HL-60 (cell line): ENCODE data around the gene FOXL2NB.
A peak's percentile ranks its signal among the peaks of the same experiment; 100 is the strongest.

Experiments used
- DNase-seq, 2 experiments: peaks; one replicate each; pipeline ENCODE4 v3.0.0-alpha.2; 2010 to 2020; ENCODE audit warnings: low read depth in 1 of 2, low spot score in 1 of 2
- H3K27ac ChIP-seq: fragments of 250-450 bp; sonication (Bioruptor Pico); replicated peaks from 2 replicates; pipeline ENCODE4 v1.5.1; 2020; ENCODE audit warnings: mild to moderate bottlenecking, moderate library complexity
- H3K27me3 ChIP-seq: fragments of 250-450 bp; sonication (Bioruptor Pico); 2 replicates; pipeline ENCODE4 v1.5.1; 2021; ENCODE audit warnings: mild to moderate bottlenecking, moderate library complexity; ENCODE audit not compliant: insufficient read depth, poor library complexity, severe bottlenecking
- H3K4me3 ChIP-seq: replicated peaks from 2 replicates; pipeline ENCODE4 v1.5.1; 2011; ENCODE audit warnings: mild to moderate bottlenecking, control low read depth, low read length; ENCODE audit not compliant: insufficient read depth
- CTCF ChIP-seq: IDR thresholded peaks from one replicate; pipeline ENCODE4 v1.5.1; 2011; ENCODE audit warnings: low read length, control low read depth, inconsistent platforms; ENCODE audit not compliant: insufficient read depth
- GABPA ChIP-seq: IDR thresholded peaks from 2 replicates; pipeline ENCODE4 v1.6.1; 2012; ENCODE audit warnings: low read depth
- POLR2AphosphoS5 ChIP-seq: IDR thresholded peaks from 2 replicates; pipeline ENCODE4 v1.6.1; 2012; ENCODE audit warnings: low read depth
- REST ChIP-seq: IDR thresholded peaks from 2 replicates; pipeline ENCODE4 v1.6.1; 2012; ENCODE audit warnings: low read depth; ENCODE audit not compliant: insufficient replicate concordance
- SPI1 ChIP-seq: IDR thresholded peaks from 2 replicates; pipeline ENCODE4 v1.6.1; 2012; ENCODE audit warnings: low read depth, mild to moderate bottlenecking, borderline replicate concordance

The FOXL2NB gene

GRCh38 chr3:138945709-138946662 lies 1.0 kb upstream of the FOXL2NB start:
- Histone ChIP-seq H3K27me3 (peaks cover 93% of the 10 kb centered on the region), H3K4me3 (peak overlapping the region; percentile 33), H3K27ac (no peak overlapping the region)
- TF ChIP-seq REST (no peak), CTCF (peak; percentile 29), SPI1 (no peak)
- DNase-seq, result peak; percentile 57 to 64

GRCh38 chr3:138947495-138948121 lies 591 bp downstream of the FOXL2NB start:
- H3K27ac ChIP-seq, result no peak overlapping the region
- H3K27me3 ChIP-seq, result peaks cover 81% of the 10 kb centered on the region
- DNase-seq, result no peak
- TF ChIP-seq GABPA (no peak), CTCF (no peak), REST (no peak), POLR2AphosphoS5 (no peak), SPI1 (no peak)
- H3K4me3 ChIP-seq, result no peak overlapping the region

- Histone ChIP-seq H3K27ac (no peak overlapping the region), H3K4me3 (no peak overlapping the region), H3K27me3 (peaks cover 75% of the 10 kb centered on the region)
- DNase-seq, result no peak
- no peak for TF ChIP-seq GABPA
- no peak for TF ChIP-seq POLR2AphosphoS5
- TF ChIP-seq CTCF, result no peak
- no peak for TF ChIP-seq SPI1
- no peak for TF ChIP-seq REST
Observed at GRCh38 chr3:138948371-138949001, 1.5 kb downstream of the FOXL2NB start.
